WERI-Rb-1 (cell line): ENCODE data around the gene NDUFS7.

Experiments
- DNase-seq: peaks from one replicate; pipeline ENCODE4 v3.0.0-alpha.2; 2020
- H3K27ac ChIP-seq: fragments of 250-450 bp; sonication (Bioruptor Pico); 2 replicates; pipeline ENCODE4 v1.5.1; 2020; ENCODE audit warnings: mild to moderate bottlenecking, moderate library complexity
- H3K27me3 ChIP-seq: fragments of 250-450 bp; sonication (Bioruptor Pico); 2 replicates; pipeline ENCODE4 v1.5.1; 2021; ENCODE audit warnings: mild to moderate bottlenecking, low read depth, moderate library complexity; ENCODE audit not compliant: insufficient read depth, severe bottlenecking
- H3K36me3 ChIP-seq: fragments of 250-450 bp; sonication (Bioruptor Pico); 2 replicates; pipeline ENCODE4 v1.5.1; 2020; ENCODE audit warnings: mild to moderate bottlenecking, moderate library complexity
- H3K4me3 ChIP-seq: 2 replicates; pipeline ENCODE4 v1.5.1; 2011; ENCODE audit warnings: low read depth, mild to moderate bottlenecking, control low read depth, low read length
- H3K9me3 ChIP-seq: fragments of 250-450 bp; sonication (Bioruptor Pico); 2 replicates; pipeline ENCODE4 v1.5.1; 2021; ENCODE audit warnings: mild to moderate bottlenecking, moderate library complexity; ENCODE audit not compliant: severe bottlenecking
- TF ChIP-seq, protein P1 (sequence below): IDR thresholded peaks from 2 replicates; pipeline ENCODE4 v1.5.1; 2011; ENCODE audit warnings: low read depth, mild to moderate bottlenecking, control low read depth, inconsistent platforms, low read length

NDUFS7 gene

DNA sequence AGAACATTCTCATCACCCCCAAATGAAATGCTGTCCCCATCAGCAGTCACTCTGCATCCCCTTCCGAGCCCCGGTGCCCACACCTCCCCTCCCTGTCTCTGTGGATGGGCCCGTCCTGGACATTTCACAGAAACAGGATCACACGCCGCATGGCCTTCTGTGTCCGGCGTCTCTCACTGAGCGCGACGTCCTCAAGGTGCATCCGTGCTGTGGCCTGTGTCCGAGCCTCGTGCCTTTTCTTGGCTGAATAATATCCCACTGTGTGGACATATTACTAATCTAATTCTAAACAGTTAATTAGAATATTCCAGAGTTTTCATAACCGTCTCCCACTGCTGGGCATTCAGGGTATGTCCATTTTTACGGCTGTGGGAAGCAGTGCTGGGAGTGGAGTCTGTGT lies 8.7 kb downstream of the NDUFS7 start:
- Histone ChIP-seq H3K27ac (no peak overlapping the region), H3K9me3 (no peaks in the 10 kb centered on the region), H3K4me3 (no peak overlapping the region), H3K36me3 (peaks cover 61% of the 10 kb centered on the region), H3K27me3 (no peaks in the 10 kb centered on the region)
- TF ChIP-seq, protein P1, sequence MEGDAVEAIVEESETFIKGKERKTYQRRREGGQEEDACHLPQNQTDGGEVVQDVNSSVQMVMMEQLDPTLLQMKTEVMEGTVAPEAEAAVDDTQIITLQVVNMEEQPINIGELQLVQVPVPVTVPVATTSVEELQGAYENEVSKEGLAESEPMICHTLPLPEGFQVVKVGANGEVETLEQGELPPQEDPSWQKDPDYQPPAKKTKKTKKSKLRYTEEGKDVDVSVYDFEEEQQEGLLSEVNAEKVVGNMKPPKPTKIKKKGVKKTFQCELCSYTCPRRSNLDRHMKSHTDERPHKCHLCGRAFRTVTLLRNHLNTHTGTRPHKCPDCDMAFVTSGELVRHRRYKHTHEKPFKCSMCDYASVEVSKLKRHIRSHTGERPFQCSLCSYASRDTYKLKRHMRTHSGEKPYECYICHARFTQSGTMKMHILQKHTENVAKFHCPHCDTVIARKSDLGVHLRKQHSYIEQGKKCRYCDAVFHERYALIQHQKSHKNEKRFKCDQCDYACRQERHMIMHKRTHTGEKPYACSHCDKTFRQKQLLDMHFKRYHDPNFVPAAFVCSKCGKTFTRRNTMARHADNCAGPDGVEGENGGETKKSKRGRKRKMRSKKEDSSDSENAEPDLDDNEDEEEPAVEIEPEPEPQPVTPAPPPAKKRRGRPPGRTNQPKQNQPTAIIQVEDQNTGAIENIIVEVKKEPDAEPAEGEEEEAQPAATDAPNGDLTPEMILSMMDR, result no peak
- DNase-seq, result no peak

DNA sequence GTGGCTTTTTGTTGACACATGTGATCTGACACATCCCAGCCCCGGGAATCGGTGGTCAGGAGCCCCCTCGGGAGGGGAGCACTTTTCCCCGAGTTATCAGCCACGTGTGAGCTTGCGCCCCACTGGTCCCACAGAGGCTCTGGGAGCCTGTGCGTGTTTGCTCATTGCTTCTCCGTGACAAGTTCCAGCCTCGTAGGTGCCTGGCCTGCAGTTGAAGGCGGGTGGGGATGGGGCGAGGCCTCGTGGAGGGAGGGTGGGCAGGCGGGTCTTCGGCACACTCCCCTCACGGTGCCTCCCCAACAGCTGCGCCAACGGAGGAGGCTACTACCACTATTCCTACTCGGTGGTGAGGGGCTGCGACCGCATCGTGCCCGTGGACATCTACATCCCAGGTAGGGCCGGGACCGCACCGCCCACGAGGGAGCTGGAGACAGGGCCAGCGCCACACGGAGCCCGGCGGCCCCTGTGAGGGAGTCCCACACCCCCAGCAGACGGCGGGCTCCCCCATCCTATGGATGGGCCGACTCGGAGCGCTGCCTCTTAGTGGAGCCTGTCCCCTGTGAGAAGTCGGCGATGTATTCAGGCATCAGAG lies 9.3 kb downstream of the NDUFS7 start:
- Histone ChIP-seq H3K36me3 (peaks cover 66% of the 10 kb centered on the region), H3K27me3 (no peaks in the 10 kb centered on the region), H3K27ac (no peak overlapping the region), H3K9me3 (no peaks in the 10 kb centered on the region), H3K4me3 (no peak overlapping the region)
- DNase-seq, result no peak
- TF ChIP-seq, protein P1, result no peak

DNA sequence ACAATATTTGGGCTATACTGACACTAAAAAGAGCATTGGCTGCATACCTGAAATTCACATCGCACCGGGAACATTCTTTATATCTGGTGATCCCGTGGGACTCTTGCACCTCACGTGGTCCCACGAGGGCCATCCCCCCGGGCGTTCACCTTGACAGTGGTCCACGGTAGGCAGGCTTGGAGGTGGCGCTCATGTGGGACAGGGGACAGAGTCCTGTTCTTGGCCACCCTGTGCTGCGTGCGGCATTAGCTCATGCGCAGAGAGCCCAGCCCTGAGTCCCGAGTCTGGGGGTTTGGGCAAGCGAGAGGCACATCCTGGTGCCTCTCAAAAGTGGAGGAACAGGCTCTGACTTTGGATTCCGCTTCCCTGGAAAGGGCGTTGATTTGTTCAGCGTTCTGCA lies 10.1 kb downstream of the NDUFS7 start:
- H3K9me3 ChIP-seq, result no peaks in the 10 kb centered on the region
- H3K27me3 ChIP-seq, result no peaks in the 10 kb centered on the region
- no peak overlapping the region for H3K27ac ChIP-seq
- DNase-seq, result no peak
- TF ChIP-seq, protein P1, result no peak
- H3K4me3 ChIP-seq, result no peak overlapping the region
- H3K36me3 ChIP-seq, result peaks cover 65% of the 10 kb centered on the region

DNA sequence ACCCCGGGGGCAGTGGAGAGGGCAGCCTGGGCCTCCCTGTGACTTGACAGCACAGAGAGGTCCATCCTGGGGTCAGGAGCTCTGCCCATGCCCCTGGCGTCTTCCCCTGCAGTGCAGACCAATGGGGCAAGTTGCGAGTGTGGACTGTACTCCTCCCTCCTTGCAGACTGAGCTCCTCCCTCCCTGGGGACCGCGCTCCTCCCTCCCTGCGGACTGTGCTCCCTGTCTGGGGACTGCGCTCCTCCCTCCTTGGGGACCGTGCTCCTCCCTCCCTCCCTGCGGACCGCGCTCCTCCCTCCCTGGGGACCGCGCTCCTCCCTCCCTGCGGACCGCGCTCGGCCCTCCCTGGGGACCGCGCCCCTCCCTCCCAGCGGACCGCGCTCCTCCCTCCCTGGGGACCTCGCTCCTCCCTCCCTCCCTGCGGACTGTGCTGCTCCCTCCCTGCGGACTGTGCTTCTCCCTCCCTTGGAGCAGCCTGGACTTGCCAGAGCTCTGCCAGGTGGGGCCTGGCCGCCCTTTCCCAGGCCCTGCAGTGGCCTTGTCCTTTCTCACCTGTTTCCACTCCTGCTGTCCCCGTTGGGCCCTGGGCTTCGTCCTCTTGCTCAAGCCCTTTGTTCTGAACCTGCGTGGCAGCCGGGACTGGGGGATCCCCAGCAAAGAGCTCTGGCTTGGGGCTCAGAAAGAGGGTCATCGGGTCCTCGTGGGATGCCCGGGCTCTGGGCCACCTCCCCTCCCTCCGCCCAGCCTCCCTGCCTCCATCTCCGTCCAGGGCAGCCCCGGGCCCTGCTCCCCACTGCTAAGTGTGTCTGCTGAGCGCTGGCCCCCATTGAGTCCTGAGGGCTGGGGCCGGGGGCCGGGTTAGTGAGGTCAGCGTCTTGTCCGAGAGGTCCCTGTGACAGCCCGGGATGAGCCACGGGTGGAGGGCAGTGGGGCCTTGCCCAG lies 10.8 kb downstream of the NDUFS7 start:
- H3K36me3 ChIP-seq, result peaks cover 67% of the 10 kb centered on the region
- 0 out of 2 replicates have a peak overlapping the region, but pooled peaks have one; percentile 24 for H3K27ac ChIP-seq

DNA sequence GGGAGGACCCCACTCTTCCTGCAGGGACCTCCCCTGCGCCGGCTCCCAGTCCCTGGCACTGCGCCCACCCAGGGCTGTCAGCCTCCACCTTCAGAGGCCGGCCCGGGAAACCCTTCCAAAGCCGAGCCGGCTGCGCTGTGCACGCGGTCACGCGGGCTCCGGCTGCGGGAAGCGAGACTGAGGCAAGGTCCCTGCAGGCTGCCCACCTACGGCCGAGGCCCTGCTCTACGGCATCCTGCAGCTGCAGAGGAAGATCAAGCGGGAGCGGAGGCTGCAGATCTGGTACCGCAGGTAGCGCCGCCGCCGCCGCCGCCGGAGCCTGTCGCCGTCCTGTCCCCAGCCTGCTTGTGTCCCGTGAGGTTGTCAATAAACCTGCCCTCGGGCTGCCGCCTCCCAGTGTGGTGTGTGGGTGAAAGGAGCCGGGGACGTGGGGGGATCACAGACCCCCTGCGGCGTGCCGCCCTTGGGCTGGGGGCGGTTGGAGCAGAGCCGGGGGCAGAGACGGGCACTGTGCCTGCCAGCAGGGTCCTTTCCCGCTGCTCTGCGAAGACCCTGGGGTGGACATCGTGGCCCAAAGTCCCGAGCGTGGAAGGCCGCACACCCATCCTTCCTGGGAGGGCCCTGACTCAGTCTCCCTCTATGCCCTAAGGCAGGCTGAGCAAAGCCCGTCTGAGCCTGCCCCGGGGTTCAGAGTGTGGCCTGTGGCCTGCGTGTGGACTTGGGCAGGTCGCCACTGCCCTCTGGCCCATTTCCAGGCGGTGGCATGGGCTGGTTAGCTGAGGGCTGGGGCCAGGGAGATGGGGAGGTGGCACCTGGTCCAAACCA lies 11.7 kb downstream of the NDUFS7 start:
- Histone ChIP-seq H3K4me3 (no peak overlapping the region), H3K9me3 (no peaks in the 10 kb centered on the region), H3K27me3 (no peaks in the 10 kb centered on the region), H3K27ac (no peak overlapping the region; the same call in 1 of the 2 replicates), H3K36me3 (peaks cover 72% of the 10 kb centered on the region)
- TF ChIP-seq, protein P1, result no peak
- DNase-seq, result no peak

More for the DNA sequence above, 10.8 kb downstream of the NDUFS7 start:
- no peaks in the 10 kb centered on the region for H3K27me3 ChIP-seq
- TF ChIP-seq, protein P1, result no peak
- no peak overlapping the region for H3K4me3 ChIP-seq
- DNase-seq, result no peak
- no peaks in the 10 kb centered on the region for H3K9me3 ChIP-seq
